C4-2B (cell line): ENCODE data around the gene SOCS6.

Experiments
- CTCF ChIP-seq: fragments of 450-650 bp; conservative IDR thresholded peaks from 2 replicates; pipeline ENCODE4 v1.5.1; 2017; ENCODE audit warnings: mild to moderate bottlenecking
- ZFX ChIP-seq: fragments of 450-650 bp; IDR thresholded peaks from 2 replicates; pipeline ENCODE4 v1.6.1; 2017

GRCh38 chr18:70292628-70293027 lies 3.8 kb downstream of the SOCS6 start:
- TF ChIP-seq CTCF (no peak), ZFX (no peak)
